T-helper 1 cell (primary cell): Measurements from ENCODE around the gene MYO10.

Experiments used
- DNase-seq, 5 donors: peaks; one replicate each; pipeline ENCODE4 v3.0.0-alpha.2; 2012 to 2020

The MYO10 gene

DNA sequence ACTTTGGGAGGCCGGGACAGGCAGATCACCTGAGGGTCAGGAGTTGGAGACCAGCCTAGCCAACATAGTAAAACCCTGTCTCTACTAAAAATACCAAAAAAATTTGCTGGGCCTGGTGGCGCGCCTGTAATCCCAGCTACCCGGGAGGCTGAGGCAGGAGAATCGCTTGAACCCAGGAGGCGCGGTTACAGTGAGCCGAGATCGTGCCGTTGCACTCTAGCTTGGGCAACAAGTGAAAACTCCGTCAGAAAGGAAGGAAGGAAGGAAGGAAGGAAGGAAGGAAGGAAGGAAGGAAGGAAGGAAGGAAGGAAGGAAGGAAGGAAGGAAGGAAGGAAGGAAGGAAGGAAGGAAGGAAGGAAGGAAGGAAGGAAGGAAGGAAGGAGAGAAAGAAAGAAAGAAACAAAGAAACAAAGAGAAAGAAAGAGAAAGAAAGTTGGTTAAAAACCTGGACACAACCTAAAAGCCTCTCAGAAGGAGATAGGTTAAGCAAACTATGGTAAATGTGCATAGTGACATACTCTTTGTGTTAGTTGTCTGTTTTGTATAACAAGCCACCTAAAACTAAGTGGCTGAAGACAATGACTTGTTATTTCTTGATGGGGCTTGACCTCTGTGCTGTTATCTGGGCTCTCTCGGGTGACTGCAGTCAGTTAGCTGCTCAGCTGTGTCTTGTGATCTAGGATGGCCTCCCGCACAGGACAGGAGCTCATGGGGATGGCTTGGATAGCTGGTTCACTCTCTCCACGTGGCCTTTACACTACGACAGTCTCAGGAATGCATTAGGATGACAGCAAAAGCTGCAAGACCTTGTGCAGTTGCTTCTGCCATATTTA is 8.0 kb upstream of the MYO10 start:
- DNase-seq: no peak

DNA sequence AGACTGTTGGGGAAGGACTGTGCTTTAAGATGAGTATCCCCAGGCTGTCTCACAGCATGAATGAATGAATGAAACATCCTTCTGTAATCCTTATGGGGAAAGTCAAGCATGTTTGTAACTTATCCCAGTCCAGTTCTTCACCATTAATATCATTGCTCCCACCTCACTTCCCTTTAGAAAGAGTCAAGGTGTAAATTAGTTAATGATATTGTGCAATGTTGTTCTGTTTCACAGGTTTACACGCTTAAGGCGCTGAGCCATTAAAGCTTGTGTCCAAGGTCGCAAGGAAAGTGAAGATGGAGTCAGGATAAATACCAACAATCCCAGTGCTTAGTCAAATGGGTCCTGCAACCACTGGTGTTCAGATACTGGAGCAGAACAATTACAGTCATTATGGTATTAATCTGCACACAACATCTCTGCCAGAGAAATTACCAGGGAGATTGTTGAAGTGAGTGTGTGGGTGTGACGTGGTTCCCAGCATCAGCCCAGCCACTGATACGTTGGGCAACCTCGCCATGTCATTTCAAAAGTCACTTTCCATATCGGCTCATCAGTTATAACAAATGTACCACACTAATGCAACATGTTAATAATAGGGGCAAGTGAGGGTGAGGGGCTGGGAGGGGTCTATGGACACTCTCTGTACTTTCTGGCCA is 1.5 kb upstream of the MYO10 start:
- no peak for DNase-seq

DNA sequence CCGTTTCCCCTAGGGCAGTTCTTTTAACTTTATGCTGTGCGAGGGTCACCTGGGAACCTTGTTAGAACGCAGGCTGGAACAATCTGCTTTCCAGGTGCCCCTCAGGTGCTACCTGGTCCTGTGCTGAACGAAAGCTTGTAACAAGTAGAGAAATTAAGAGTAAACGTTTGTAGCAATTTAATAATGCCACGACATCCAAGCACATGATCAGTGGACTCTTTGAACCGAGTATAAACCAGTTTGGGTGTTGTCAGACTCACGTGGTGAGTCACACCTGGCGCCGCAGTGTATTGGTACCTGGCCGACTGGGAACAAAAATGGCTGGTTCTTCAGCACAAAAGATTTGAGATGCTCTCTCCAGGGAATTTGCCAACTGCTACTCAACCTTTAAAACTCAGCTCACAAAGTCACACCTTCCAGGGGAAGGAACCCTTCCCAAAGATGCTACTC is 926 bp upstream of the MYO10 start:
- no peak for DNase-seq

DNA sequence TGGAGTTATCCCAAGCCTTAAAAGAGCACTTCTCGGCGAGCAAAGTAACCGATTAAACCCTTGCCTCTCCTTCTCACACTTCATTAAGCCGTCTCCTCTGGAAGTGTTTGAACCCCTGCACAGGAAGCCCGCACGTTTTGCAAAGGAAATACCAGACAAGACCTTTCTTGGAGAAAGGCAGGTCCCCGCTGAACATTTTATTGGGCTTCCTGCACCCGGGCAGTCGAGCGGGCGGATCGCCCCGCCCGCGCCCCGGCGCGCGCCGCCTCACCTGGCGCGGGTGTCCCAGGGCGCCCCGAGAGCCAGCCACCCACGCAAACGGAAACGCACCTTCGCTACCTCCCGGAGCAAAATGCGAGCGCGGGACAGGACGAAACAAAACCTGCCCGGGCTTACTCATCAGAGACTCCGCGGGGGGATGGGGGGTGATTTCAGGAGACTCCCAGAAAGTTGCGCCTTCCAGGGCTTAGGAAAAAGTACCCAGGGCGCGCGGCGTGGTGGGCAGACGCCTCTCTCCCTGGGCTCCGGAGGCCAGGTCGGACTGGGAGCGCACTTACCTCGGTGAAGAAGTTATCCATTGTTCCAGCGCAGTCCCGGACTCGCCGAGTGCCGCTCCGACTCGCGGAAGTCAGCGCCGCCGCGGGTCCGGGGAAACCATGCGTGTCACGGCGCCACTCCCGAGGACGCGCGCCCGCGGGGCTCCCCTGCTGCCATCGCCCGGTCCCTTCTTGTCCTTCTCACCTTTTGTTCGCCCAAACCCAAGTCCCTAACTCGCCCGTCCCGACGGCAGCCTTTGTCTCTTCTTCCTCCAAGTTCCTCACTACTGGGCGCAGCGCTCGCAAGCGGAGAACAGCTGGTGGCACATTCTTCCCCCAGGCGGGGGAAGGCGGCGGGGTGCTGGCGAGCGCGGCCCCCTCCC is 598 bp downstream of the MYO10 start:
- DNase-seq: peak in 1 of 5 donors; percentile 1

DNA sequence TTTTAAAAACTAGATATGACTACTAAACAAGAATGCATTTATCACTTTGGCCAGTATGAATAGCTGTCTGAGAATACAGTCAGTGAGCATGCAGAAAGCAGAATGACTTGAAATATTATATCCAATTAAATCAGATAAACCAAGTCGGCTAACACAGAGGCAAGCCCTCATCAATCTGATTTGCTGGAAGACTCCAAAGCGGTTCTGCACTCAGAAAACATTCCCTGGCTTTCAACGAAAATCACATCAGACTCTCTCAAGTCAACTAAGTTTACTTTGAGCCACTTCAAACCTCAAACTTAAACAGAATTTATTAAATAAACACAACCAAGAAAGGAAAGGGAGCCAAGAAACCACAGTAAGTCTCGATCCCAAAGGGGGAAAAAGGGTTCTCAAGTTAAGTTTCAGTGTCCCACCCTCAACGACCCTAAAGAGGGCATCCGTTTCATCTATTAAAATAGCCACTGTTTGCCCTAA is 1.4 kb downstream of the MYO10 start:
- no peak for DNase-seq

DNA sequence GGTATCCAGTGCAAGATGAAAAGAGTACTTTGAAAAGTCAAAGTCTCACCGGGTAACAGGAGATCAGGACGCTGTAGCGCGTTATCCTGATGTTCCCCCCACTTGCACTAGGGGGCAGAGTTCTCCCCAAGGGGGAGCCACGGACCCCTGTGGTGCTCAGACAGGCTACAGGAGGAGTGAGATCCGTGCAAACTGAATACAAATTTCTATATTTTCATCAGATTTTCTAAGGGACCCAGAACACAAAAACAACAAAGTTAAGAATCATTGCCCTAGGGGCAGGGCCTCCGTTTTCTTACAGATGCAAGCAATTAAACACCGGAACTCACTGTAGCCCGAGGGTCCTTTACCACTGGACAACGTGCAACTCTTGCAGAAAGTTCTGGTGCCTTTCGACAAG is 2.0 kb downstream of the MYO10 start:
- peak in 1 of 5 donors; percentile 14 for DNase-seq

DNA sequence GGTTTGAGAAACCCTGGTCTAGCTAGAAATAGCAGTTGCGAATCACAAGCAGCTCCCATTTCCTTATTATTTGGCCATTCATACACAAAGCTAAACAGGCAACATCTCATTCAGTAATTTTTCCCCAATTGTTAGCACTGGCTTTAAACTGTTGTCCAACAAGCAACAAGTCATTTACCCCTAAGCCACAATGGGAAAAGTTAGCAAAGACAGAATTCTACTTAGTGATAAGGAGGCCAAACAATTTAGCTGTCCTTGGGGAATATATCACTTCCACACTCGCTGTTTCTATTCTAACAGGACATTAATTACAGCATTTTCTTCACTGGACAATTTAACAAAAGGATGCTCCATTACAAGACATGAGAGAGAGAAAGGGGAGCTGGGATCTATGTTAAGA is 2.8 kb downstream of the MYO10 start:
- no peak for DNase-seq

DNA sequence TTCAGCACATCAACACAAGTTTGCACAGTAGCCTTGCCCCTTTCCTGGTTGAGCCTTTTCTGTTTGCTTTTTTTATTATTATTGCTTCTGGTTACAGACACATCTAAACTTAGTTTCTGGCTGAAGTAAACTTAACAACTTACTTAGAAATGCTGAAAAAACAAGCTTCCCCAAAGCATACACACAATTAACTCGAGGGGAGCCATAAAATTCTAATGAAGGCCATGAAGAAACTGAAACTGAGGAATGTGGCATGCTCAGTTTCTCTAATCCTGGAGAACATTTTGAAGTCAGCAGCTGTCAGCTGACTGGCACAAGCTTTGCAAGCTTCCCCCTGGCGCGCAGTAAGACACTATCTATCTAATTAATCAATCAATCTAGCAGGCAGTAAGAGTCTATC is 3.7 kb downstream of the MYO10 start:
- no peak for DNase-seq

DNA sequence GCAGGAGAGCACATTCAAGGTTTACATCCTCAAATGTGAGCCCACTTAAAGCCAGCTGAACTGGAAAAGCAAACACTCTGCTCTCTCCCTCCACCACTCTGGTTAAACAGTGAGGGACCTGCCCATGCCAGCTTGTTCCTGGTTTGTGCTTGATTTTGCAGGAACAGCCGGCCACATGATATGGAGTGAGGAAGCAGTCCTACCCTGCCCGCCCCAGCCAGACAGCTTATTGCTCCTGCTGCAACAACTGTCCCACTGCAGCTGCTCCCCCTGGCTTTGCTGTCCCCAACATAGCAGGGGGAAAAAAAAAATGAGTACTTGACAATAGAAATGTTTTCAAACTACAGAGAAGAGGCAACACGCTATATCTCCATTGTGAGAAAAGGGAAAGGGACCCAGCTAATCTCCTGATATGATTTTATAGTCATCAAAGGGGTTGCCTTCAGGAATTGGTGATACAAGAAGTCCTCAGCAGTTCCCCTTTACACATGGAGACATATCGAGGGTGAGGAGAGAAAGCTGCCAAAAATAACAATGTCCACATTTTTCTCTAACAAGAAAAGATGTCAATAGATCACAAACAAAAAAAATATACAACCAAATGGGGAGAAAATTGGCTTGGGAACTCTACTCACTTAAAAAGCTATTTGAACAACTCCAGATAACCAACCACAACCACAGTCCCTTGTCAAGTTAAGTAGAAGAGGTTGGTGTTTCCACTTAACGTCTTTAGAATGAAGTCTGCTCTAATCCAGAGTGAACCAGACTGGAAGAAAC is 4.6 kb downstream of the MYO10 start:
- no peak for DNase-seq

DNA sequence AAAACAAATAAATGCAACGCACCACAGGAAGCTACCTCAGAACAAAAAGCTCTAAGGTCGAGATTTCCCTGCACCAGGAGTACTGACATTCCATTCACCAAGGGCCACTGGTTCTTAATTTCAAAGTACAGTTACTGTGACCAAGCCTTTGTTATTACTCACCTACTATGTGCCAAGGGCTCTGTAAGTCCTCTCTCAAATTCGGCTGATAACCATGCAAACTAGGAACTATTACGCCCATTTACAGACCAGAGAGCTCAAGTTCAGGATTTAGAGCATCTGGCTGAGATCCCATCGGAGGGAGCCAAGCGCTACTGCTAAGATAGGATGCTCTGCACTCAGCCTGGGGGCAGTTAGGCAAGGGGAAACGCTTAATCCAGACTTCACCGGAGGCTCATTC is 5.6 kb downstream of the MYO10 start:
- no peak for DNase-seq

DNA sequence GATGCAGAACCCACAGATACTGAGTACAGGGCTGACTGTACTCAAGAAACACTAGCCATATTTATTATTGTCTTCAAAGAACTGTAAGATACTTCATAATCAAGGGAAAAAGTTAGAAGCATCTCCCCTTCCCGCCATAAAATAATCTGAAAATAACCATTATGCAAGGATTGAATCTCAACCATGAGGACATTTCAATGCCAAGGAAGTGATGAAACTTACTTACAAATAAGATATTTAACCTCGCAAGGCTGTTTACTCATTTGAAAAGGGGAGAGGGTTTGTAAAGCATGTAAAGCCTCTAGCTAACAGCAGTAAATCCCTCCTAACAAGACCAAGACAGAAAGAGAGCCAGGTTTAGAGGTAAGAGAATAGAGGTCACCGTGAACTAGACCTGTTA is 6.3 kb downstream of the MYO10 start:
- DNase-seq: no peak

DNA sequence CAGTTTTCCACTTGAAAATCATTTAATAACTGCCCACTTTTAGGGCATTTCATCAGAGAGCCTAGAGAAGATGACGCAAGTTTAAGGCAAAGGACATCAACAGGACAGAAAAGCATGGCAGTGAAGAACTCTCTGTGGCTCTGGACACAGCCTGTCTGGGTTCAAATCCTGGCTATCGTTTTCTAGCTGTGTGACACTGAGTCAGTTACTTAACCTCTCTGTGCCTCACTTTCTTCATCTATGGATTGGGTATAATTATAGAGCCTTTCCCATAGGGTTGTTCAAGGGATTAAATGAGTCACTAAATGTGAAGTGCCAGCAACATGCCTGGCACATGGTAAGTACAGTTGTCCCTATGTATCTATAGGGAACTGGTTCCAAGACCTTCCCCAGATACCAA is 6.7 kb downstream of the MYO10 start:
- DNase-seq: no peak

DNA sequence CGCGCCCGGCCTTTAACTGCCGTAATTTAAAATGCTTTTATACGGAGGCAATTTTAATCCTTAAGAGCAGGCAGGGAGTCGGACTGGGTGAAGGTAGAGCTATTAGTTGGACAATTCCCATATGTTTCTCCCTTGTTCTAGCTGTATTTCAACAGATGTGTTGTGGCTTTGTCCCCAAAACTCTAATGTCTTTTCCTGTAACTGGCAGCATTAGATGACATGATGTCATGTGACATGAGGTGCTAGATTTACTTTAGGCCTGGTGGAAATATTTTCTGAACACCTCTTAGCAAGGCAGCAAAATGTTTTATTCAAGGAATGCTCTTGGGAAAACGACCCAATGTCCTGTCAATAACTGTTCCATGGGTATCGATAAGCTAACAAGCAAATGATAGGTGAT is 8.5 kb downstream of the MYO10 start:
- no peak for DNase-seq

DNA sequence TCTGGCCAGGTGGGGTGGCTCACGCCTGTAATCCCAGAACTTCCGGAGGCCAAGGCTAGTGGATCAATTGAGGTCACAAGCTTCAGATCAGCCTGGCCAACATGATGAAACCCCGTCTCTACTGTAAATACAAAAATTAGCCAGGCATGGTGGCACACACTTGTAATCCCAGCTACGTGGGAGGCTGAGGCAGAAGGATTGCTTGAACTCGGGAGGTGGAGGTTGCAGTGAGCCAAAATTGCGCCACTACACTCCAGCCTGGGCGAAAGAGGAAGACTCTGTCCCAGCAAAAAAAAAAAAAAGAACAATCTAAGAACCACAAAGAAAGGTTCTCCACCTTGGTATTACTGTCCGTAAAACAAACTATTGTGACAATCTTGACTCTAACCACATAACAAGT is 9.7 kb downstream of the MYO10 start:
- no peak for DNase-seq

DNA sequence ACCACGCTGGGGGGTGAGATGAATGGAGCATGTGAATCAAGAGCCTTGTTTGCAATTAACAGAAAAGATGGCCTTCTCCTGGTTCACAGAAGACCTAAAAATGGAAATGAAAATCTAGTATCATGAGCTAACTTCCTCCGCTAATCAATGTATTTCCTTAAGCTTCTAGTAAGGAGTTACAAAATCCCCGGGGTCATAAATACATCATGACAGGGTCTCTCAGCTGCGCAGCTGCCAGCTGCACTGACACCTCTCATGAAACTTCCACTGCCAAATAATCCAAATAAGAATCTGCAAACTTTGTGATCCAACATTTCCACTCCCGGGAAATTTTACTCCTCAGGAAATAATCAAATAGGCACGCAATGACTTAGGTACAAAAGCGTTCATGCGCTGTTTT is 11.9 kb downstream of the MYO10 start:
- no peak for DNase-seq

DNA sequence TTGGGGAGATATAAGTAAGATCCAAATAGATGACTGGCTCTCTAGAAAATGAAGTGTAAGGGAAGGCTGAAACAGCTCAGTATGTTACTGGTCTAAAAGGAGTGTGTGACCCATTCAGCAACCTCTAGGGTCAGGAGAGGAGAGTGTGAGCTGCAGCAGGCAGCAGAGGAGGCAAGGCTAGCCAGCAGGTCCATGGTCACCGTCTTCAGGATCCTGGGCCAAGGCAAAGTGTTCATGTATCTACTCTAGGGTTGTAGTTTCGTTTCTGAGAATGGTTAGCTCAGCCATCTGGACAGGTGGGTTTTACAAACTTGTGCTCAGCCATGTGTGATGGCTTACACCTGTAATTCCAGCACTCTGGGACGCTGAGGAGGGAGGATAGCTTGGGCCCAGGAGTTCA is 13.7 kb downstream of the MYO10 start:
- no peak for DNase-seq

DNA sequence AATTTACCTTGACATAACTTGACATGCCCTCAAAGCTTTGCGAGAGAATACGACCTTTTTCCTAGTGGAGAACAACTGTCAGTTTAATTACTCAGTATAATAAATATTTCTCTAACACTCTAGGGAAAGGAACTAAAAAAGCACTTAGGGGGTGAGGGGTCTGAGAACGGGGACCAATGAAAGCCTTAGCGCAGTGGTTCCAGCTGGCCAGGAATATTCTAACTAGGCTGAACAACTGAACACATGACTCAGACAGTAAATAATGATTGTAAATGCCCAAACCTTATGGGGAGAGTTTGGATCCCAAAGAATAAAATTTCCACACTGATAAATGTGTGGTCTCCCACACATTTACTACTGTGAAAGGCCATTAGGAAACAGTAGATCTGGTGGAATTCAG is 14.9 kb downstream of the MYO10 start:
- DNase-seq: no peak

DNA sequence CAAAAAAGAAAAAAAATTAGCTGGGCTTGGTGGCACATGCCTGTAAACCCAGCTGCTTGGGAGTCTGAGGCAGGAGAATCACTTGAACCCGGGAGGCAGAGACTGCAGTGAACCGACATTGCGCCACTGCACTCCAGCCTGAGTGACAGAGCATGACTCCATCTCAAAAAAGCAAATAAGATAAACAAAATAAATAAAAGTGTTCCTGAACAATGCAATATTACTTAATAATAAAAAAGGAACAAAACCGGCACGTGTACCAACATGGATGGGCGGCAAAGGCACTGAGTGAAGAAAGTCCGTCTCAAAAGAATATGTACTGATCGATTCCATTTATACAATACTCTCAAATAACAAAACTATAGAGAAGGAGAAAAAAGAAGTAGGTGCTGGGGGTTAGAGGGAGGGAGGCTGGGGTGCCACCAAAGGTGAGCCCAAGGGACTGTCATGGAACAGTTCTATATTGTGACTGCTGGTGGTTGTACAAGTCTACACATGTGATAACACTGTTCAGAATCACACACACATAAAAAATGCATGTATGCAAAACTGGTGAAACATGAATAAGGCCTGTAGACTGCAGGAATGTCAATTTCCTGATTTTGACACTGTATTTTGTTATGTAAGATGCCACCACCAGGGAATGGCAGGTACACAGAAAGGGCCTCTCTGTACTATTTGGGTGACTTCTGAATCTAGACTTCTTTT is 15.8 kb downstream of the MYO10 start:
- no peak for DNase-seq

DNA sequence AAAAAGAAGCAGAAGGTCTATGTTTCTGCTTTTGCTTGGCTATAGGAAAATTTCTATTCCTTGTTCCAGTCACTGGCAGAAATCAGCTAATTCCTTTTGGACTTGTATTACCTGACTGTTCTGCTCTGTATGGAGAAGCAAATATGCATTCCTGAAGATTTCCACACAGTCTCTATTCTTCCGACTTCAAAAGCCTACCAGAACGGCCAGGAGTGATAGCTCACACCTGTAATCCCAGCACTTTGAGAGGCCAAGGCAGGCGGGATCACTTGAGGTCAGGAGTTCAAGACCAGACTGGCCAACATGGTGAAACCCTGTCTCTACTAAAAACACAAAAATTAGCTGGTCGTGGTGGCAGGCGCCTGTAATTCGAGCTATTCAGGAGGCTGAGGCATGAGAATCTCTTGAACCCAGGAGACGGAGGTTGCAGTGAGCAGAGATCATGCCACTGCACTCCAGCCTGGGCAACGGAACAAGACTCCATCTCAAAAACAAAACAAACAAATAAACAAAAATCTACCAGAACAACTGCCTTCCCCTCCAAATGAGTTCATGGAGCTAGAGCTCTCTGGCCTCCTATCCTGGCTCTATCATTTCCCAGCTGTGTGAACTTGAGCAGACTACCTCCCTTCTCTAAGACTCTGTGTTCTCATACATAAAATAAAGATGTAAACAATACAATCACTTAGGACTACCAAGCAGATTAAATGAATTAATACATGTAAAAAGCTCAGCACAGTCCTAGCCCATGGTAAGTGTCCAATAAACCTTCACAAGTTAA is 17.0 kb downstream of the MYO10 start:
- no peak for DNase-seq

DNA sequence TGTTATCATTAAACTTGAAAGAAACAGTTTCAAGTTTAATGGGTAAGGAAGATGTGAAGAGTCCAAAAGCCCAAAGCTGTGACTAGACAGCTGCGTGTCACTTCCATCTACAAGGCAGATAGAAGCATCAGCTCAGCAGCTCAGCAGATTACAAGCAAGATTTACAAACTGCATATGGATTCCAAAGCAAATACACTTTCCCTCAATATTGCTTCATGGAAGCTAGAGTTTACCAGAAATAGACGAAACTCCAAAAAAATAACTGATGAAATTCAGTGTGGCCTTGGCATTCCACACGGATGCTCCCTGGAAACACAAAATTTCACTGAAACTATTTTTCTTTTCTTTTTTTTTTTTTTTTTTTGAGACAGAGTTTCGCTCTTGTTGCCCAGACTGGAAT is 17.9 kb downstream of the MYO10 start:
- no peak for DNase-seq
